ENCODE results near the gene CNIH1.

DNA sequence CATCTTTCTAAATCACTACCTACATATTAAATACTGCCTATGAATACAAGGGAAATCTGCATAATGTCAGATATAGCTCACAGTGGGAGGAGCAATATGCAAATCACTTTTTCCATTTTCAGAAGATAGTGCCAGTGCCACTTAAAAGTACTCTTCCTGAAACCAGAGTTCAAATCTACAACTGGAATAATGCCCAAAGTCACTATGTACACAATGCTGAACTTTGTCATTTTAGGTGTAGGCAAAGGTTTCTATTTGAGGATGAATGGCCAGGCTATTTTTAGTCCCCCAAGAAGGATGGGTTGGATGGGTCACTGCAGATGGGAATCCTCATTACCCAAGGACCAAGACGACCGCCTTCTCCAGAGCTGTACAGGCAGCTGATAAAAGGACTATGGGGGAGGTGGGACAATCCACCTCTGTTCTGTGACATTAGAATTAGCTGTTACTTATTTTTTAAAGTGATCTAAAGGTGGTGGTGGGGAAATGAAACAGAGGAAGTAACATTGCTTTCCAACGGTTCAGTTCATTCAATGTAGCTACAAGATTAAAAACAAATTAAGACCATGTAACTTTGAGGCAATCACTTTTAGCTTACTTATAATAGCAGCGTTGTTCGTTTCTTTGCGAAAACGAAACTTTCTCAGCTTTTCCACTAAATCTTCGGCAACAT lies 42.0 kb upstream of the CNIH1 start:
- TF ChIP-seq, protein P1, sequence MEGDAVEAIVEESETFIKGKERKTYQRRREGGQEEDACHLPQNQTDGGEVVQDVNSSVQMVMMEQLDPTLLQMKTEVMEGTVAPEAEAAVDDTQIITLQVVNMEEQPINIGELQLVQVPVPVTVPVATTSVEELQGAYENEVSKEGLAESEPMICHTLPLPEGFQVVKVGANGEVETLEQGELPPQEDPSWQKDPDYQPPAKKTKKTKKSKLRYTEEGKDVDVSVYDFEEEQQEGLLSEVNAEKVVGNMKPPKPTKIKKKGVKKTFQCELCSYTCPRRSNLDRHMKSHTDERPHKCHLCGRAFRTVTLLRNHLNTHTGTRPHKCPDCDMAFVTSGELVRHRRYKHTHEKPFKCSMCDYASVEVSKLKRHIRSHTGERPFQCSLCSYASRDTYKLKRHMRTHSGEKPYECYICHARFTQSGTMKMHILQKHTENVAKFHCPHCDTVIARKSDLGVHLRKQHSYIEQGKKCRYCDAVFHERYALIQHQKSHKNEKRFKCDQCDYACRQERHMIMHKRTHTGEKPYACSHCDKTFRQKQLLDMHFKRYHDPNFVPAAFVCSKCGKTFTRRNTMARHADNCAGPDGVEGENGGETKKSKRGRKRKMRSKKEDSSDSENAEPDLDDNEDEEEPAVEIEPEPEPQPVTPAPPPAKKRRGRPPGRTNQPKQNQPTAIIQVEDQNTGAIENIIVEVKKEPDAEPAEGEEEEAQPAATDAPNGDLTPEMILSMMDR (IDR thresholded peaks at IDR 0.05): no peak
- no peak for TF ChIP-seq POLR2A (IDR thresholded peaks at IDR 0.05)
